ENCODE data around the gene CAMSAP1.

- TF ChIP-seq EZH2 (IDR thresholded peaks at IDR 0.05; ENCODE audit: borderline replicate concordance, low read length), result no peak
- TF ChIP-seq CTCF (IDR thresholded peaks at IDR 0.05; ENCODE audit: low read length), result no peak
Observed at GRCh38 chr9:135923508-135923907, 16.2 kb upstream of the CAMSAP1 start.
